HCT116 (cell line): ENCODE data around the gene DENND2A. TPM values are rescaled to one million over a fixed set of nuclear protein-coding genes. Genes with fewer than 3 reads are reported as not detected.

ENCODE experiments used
- ATAC-seq: fragments of 200-7000 bp; cut with Tn5 transposase; 2 replicates; pipeline ENCODE4 v1.9.1; 2020; ENCODE audit warnings: mild to moderate bottlenecking, moderate library complexity
- BruUV-seq: library from RNA; stranded (reverse); fragments of 400-500 nt; replicated peaks from 2 replicates; lab custom pipeline; 2021; lab: Mats Ljungman, UMichigan
- CTCF ChIA-PET: fragments of 300-600 bp; sonication (Branson Sonifier 250); formaldehyde crosslinking; loops from one replicate; lab custom pipeline; 2021; ENCODE audit warnings: antibody characterized with exemption; lab: Charles Lee
- POLR2A ChIA-PET: fragments of 300-600, 350-600 bp; sonication (Branson Sonifier 250); formaldehyde crosslinking; loops from one replicate; lab custom pipeline; 2021; ENCODE audit warnings: antibody characterized with exemption; lab: Charles Lee
- RAD21 ChIA-PET, 2 experiments: fragments of 300-600 bp; sonication (Branson Sonifier 250); formaldehyde crosslinking; loops; one replicate each; lab custom pipeline; 2023; ENCODE audit warnings: low total read pairs in 2 of 2; ENCODE audit not compliant: uncharacterized antibody in 2 of 2, unreplicated experiment in 2 of 2, low non-redundant PET in 1 of 2; lab: Charles Lee
- DNase-seq: peaks from one replicate; pipeline ENCODE4 v3.0.0-alpha.2; 2010; ENCODE audit warnings: low read depth, low spot score
- H2AFZ ChIP-seq: fragments of 200-600 bp; shearing (Covaris generic), sonication (generic); 2 replicates; pipeline ENCODE4 v1.6.1; 2017; ENCODE audit warnings: low read depth, mixed run types, mixed read lengths, antibody characterized with exemption, low read length; ENCODE audit not compliant: poor library complexity, severe bottlenecking
- H3K27ac ChIP-seq: 2 replicates; pipeline ENCODE4 v1.5.1; 2012; ENCODE audit warnings: low read depth, low read length
- H3K27me3 ChIP-seq: fragments of 200-600 bp; sonication (generic); 2 replicates; pipeline ENCODE4 v1.6.1; 2016; ENCODE audit warnings: mixed run types, low read length, mixed read lengths; ENCODE audit not compliant: insufficient read depth
- H3K36me3 ChIP-seq, 2 experiments: fragments of 200-500 bp in 1 of 2; fragments of 200-600 bp in 1 of 2; sonication (Bioruptor generic) in 1 of 2; sonication (generic) in 1 of 2; 2 replicates each; pipeline versions ENCODE4 v1.5.1 to v1.6.1; 2014 to 2016; ENCODE audit warnings: low read length in 2 of 2, inconsistent platforms in 1 of 2, mixed read lengths in 1 of 2, mixed run types in 1 of 2; ENCODE audit not compliant: insufficient read depth in 2 of 2, control insufficient read depth in 1 of 2
- H3K4me1 ChIP-seq, 2 experiments: fragments of 200-600 bp in 1 of 2; sonication (generic) in 1 of 2; 2 replicates each; pipeline versions ENCODE4 v1.5.1 to v1.6.1; 2012 to 2017; ENCODE audit warnings: low read length in 2 of 2, inconsistent platforms in 1 of 2, mild to moderate bottlenecking in 1 of 2, mixed read lengths in 1 of 2, mixed run types in 1 of 2, moderate library complexity in 1 of 2; ENCODE audit not compliant: insufficient read depth in 2 of 2, control insufficient read depth in 1 of 2
- H3K4me2 ChIP-seq: fragments of 200-600 bp; sonication (generic); 2 replicates; pipeline ENCODE4 v1.6.1; 2017; ENCODE audit warnings: mixed run types, low read length, mixed read lengths
- H3K4me3 ChIP-seq, 2 experiments: fragments of 200-600 bp in 1 of 2; sonication (generic) in 1 of 2; replicated peaks in 1 of 2; 2 replicates each; pipeline ENCODE4 v1.5.1; 2011 to 2016; ENCODE audit warnings: low read length in 2 of 2, control low read depth in 1 of 2, low read depth in 1 of 2, mild to moderate bottlenecking in 1 of 2, mixed read lengths in 1 of 2, mixed run types in 1 of 2
- H3K79me2 ChIP-seq: fragments of 200-600 bp; sonication (generic); 2 replicates; pipeline ENCODE4 v1.6.1; 2017; ENCODE audit warnings: mild to moderate bottlenecking, mixed run types, low read length, moderate library complexity, mixed read lengths; ENCODE audit not compliant: insufficient read depth
- H3K9ac ChIP-seq: fragments of 200-600 bp; sonication (generic); 2 replicates; pipeline ENCODE4 v1.6.1; 2016; ENCODE audit warnings: low read length, mixed read lengths
- H3K9me2 ChIP-seq: fragments of 200-600 bp; sonication (generic), shearing (Covaris generic); 2 replicates; pipeline ENCODE4 v1.6.1; 2017; ENCODE audit warnings: mixed run types, mild to moderate bottlenecking, moderate library complexity; ENCODE audit not compliant: insufficient read depth
- H3K9me3 ChIP-seq, 2 experiments: fragments of 200-500 bp in 1 of 2; fragments of 200-600 bp in 1 of 2; sonication (Bioruptor generic) in 1 of 2; sonication (generic) in 1 of 2; 2 replicates each; pipeline ENCODE4 v1.6.1; 2014 to 2017; ENCODE audit warnings: low read length in 2 of 2, mixed read lengths in 2 of 2, inconsistent platforms in 1 of 2, low read depth in 1 of 2, mild to moderate bottlenecking in 1 of 2, mixed run types in 1 of 2, moderate library complexity in 1 of 2; ENCODE audit not compliant: control insufficient read depth in 1 of 2, insufficient read depth in 1 of 2
- H4K20me1 ChIP-seq: fragments of 200-600 bp; sonication (generic), shearing (Covaris generic); 2 replicates; pipeline ENCODE4 v1.6.1; 2017; ENCODE audit warnings: mixed run types, mild to moderate bottlenecking, moderate library complexity; ENCODE audit not compliant: insufficient read depth
- CEBPB ChIP-seq: IDR thresholded peaks from 2 replicates; pipeline ENCODE4 v1.6.1; 2012; ENCODE audit warnings: low read depth
- EGR1 ChIP-seq: IDR thresholded peaks from 2 replicates; pipeline ENCODE4 v1.6.1; 2012; ENCODE audit warnings: low read depth
- EZH2 ChIP-seq: fragments of 200-600 bp; sonication (generic); IDR thresholded peaks from 2 replicates; pipeline ENCODE4 v1.6.1; 2017; ENCODE audit warnings: antibody characterized with exemption, mixed run types
- JUND ChIP-seq: IDR thresholded peaks from 2 replicates; pipeline ENCODE4 v1.6.1; 2012
- POLR2A ChIP-seq: IDR thresholded peaks from 2 replicates; pipeline ENCODE4 v1.7.0; 2011; ENCODE audit warnings: borderline replicate concordance; ENCODE audit not compliant: insufficient read depth, insufficient read length; ENCODE audit errors: extremely low read depth
- RAD21 ChIP-seq: IDR thresholded peaks from 2 replicates; pipeline ENCODE4 v1.6.1; 2012; ENCODE audit warnings: low read depth, mild to moderate bottlenecking
- SRF ChIP-seq: IDR thresholded peaks from 2 replicates; pipeline ENCODE4 v1.6.1; 2012; ENCODE audit warnings: low read depth
- ZFX ChIP-seq: fragments of 450-650 bp; IDR thresholded peaks from 2 replicates; pipeline ENCODE4 v1.6.1; 2017
- intact Hi-C: fragments of 100-400 bp; cut with micrococcal nuclease; formaldehyde crosslinking; loops from 2 replicates; pipeline ENCODE4 v1.10.0; 2022
- total RNA-seq: library from RNA; stranded (reverse); gene quantifications from one replicate; pipeline ENCODE4 v1.2.1, GENCODE V29; 2021; ENCODE audit not compliant: unreplicated experiment
- TF ChIP-seq, protein P1 (sequence below): IDR thresholded peaks from 2 replicates; pipeline ENCODE4 v1.6.1; 2012
- TF ChIP-seq, protein P2 (sequence below), 3 experiments: fragments of 200-600 bp in 1 of 3; sonication (generic) in 1 of 3; IDR thresholded peaks in 2 of 3; conservative IDR thresholded peaks in 1 of 3; 2 replicates each; pipeline ENCODE4 v1.5.1; 2012 to 2017; ENCODE audit warnings: low read depth in 2 of 3, low read length in 2 of 3, antibody characterized with exemption in 1 of 3, borderline replicate concordance in 1 of 3, control low read depth in 1 of 3, mild to moderate bottlenecking in 1 of 3, mixed read lengths in 1 of 3, mixed run types in 1 of 3, moderate library complexity in 1 of 3; ENCODE audit not compliant: insufficient read depth in 1 of 3
- TF ChIP-seq, protein P3 (sequence below): IDR thresholded peaks from 2 replicates; pipeline ENCODE4 v1.6.1; 2011; ENCODE audit warnings: mild to moderate bottlenecking, low read length, moderate library complexity; ENCODE audit not compliant: insufficient replicate concordance; ENCODE audit errors: extremely low read depth
- TF ChIP-seq, protein P4 (sequence below): IDR thresholded peaks from 2 replicates; pipeline ENCODE4 v1.6.1; 2012; ENCODE audit warnings: low read depth
- TF ChIP-seq, protein P5 (sequence below): IDR thresholded peaks from 2 replicates; pipeline ENCODE4 v1.6.1; 2012

Gene DENND2A
- total RNA-seq, 1 experiment from 2014 or later = 0.12 TPM

DNA sequence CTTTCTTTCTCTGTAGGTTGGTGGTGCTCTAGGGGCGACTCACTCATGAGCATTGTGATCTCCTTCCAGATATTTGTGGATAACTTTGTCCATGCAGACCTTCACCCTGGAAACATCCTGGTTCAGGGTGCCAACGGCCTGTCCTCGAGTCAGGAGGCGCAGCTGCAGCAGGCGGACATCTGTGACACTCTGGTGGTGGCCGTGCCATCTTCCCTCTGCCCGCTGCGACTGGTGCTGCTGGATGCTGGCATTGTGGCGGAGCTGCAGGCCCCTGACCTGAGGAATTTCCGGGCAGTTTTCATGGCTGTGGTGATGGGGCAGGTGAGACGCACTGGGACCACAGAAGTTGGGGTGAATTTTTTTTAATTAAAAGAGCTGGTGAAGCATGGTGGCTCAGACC is 46.3 kb upstream of the DENND2A start:
- ChIA-PET POLR2A (no interaction called here), CTCF (no interaction called here), RAD21 (no interaction called here)
- Histone ChIP-seq H3K79me2 (no peaks in the 10 kb centered on the region), H3K9ac (no peak overlapping the region), H3K27me3 (no peaks in the 10 kb centered on the region), H4K20me1 (no peaks in the 10 kb centered on the region), H2AFZ (no peak overlapping the region), H3K9me3 (no peaks in the 10 kb centered on the region), H3K4me2 (no peak overlapping the region), H3K36me3 (peaks cover 0 to 2% of the 10 kb centered on the region in 2 experiments; a peak in 2 of 4 replicates), H3K4me3 (no peak overlapping the region), H3K4me1 (no peaks in the 10 kb centered on the region), H3K9me2 (no peaks in the 10 kb centered on the region), H3K27ac (no peak overlapping the region)
- BruUV-seq = no TSS peak
- intact Hi-C loops = no loop called here
- DNase-seq (no peak), ATAC-seq (no peak)
- no peak for TF ChIP-seq RAD21
- TF ChIP-seq POLR2A = no peak
- TF ChIP-seq JUND = no peak
- TF ChIP-seq CEBPB = no peak

DNA sequence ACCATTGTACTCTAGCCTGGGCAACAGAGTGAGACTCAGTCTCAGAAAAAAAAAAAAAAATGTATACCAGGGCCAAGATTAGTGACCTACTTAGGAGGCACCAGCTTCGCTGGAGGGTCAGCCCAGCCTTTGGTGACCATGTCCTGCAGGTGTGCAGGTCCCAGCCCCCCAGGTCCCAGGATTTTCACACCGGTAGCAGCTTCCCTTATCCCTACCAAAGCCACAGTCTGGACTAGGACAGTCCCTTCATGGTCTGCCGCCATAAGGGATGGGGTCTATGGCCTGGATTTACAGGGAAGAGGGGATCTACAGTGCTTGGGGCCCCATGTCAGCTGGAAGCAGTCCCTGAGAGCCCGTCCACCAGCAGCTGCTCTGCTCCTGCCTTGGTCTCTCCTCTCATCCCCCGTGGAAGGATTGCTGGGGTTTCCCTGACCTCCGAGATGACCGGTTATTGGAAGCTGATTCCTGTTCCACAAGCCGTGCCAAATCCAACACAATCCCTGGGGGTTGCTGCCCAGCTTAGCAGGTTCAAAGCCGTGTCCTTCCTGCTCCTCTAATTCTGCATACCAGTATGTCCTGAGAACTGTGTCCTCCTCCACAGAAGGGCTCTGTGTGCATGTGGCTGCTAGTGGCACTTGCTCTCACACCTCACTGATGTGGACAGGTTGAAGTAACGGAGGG is 44.9 kb upstream of the DENND2A start:
- ATAC-seq = no peak
- POLR2A ChIA-PET = no interaction called here
- RAD21 ChIA-PET = no interaction called here
- Histone ChIP-seq H4K20me1 (no peaks in the 10 kb centered on the region), H3K9me3 (no peaks in the 10 kb centered on the region), H3K9ac (no peak overlapping the region), H3K36me3 (peaks cover 0 to 4% of the 10 kb centered on the region in 2 experiments; a peak in 1 of 4 replicates), H2AFZ (no peak overlapping the region), H3K79me2 (no peaks in the 10 kb centered on the region), H3K9me2 (no peaks in the 10 kb centered on the region), H3K4me3 (no peak overlapping the region), H3K27ac (no peak overlapping the region), H3K4me2 (no peak overlapping the region), H3K4me1 (no peaks in the 10 kb centered on the region), H3K27me3 (no peaks in the 10 kb centered on the region)
- CTCF ChIA-PET = interaction anchor here (0.6 to 0.8 kb wide), 3 partner anchors 10 to 534 kb away, joined by 3 read pairs; partner anchors contain the start of gene NDUFB2
- no peak for DNase-seq
- intact Hi-C loops = no loop called here
- no TSS peak for BruUV-seq
- TF ChIP-seq, protein P1, sequence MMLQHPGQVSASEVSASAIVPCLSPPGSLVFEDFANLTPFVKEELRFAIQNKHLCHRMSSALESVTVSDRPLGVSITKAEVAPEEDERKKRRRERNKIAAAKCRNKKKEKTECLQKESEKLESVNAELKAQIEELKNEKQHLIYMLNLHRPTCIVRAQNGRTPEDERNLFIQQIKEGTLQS = no peak
- TF ChIP-seq, protein P2, sequence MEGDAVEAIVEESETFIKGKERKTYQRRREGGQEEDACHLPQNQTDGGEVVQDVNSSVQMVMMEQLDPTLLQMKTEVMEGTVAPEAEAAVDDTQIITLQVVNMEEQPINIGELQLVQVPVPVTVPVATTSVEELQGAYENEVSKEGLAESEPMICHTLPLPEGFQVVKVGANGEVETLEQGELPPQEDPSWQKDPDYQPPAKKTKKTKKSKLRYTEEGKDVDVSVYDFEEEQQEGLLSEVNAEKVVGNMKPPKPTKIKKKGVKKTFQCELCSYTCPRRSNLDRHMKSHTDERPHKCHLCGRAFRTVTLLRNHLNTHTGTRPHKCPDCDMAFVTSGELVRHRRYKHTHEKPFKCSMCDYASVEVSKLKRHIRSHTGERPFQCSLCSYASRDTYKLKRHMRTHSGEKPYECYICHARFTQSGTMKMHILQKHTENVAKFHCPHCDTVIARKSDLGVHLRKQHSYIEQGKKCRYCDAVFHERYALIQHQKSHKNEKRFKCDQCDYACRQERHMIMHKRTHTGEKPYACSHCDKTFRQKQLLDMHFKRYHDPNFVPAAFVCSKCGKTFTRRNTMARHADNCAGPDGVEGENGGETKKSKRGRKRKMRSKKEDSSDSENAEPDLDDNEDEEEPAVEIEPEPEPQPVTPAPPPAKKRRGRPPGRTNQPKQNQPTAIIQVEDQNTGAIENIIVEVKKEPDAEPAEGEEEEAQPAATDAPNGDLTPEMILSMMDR (IDR thresholded peaks at IDR 0.05 in 2 of 3, conservative IDR thresholded peaks at IDR 0.05 in 1 of 3; ENCODE audit: borderline replicate concordance in 1 of 3, insufficient read depth in 1 of 3, low read depth in 2 of 3, low read length in 2 of 3) = no peak
- TF ChIP-seq, protein P3, sequence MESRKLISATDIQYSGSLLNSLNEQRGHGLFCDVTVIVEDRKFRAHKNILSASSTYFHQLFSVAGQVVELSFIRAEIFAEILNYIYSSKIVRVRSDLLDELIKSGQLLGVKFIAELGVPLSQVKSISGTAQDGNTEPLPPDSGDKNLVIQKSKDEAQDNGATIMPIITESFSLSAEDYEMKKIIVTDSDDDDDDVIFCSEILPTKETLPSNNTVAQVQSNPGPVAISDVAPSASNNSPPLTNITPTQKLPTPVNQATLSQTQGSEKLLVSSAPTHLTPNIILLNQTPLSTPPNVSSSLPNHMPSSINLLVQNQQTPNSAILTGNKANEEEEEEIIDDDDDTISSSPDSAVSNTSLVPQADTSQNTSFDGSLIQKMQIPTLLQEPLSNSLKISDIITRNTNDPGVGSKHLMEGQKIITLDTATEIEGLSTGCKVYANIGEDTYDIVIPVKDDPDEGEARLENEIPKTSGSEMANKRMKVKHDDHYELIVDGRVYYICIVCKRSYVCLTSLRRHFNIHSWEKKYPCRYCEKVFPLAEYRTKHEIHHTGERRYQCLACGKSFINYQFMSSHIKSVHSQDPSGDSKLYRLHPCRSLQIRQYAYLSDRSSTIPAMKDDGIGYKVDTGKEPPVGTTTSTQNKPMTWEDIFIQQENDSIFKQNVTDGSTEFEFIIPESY = no peak
- TF ChIP-seq ZFX (no peak), EZH2 (no peak), EGR1 (no peak), SRF (no peak)
- TF ChIP-seq, protein P4, sequence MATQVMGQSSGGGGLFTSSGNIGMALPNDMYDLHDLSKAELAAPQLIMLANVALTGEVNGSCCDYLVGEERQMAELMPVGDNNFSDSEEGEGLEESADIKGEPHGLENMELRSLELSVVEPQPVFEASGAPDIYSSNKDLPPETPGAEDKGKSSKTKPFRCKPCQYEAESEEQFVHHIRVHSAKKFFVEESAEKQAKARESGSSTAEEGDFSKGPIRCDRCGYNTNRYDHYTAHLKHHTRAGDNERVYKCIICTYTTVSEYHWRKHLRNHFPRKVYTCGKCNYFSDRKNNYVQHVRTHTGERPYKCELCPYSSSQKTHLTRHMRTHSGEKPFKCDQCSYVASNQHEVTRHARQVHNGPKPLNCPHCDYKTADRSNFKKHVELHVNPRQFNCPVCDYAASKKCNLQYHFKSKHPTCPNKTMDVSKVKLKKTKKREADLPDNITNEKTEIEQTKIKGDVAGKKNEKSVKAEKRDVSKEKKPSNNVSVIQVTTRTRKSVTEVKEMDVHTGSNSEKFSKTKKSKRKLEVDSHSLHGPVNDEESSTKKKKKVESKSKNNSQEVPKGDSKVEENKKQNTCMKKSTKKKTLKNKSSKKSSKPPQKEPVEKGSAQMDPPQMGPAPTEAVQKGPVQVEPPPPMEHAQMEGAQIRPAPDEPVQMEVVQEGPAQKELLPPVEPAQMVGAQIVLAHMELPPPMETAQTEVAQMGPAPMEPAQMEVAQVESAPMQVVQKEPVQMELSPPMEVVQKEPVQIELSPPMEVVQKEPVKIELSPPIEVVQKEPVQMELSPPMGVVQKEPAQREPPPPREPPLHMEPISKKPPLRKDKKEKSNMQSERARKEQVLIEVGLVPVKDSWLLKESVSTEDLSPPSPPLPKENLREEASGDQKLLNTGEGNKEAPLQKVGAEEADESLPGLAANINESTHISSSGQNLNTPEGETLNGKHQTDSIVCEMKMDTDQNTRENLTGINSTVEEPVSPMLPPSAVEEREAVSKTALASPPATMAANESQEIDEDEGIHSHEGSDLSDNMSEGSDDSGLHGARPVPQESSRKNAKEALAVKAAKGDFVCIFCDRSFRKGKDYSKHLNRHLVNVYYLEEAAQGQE = no peak
- TF ChIP-seq, protein P5, sequence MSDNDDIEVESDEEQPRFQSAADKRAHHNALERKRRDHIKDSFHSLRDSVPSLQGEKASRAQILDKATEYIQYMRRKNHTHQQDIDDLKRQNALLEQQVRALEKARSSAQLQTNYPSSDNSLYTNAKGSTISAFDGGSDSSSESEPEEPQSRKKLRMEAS = no peak
